ENCODE measurements around the gene FSTL4. TPM values are rescaled to one million over a fixed set of nuclear protein-coding genes. Genes with fewer than 3 reads are reported as not detected.

FSTL4 gene
- total and polyA plus RNA-seq, 2 donors (not counting 1 experiment from before 2014, with no cell fraction given): 0.31 to 6.7 TPM

GRCh38 chr5:133284306-133284705, 328.0 kb downstream of the FSTL4 start:
- Histone ChIP-seq H3K9ac (ENCODE audit: low read length) (no peak overlapping the region), H3K9me3 (ENCODE audit: control extremely low read depth in 1 of 3, control insufficient read depth in 2 of 3, insufficient read depth in 1 of 3, low read length in 2 of 3) (no peaks in the 10 kb centered on the region), H2AFZ (ENCODE audit: insufficient read depth, low read depth, low read length, poor library complexity, severe bottlenecking) (no peak overlapping the region), H3K27ac (ENCODE audit: low read length in 2 of 2) (no peak overlapping the region), H3K36me3 (replicated peaks in 1 of 2; ENCODE audit: control extremely low read depth in 1 of 2, control insufficient read depth in 1 of 2, extremely low read depth in 1 of 2, insufficient read depth in 2 of 2, low read length in 1 of 2) (no peaks in the 10 kb centered on the region), H3K79me2 (ENCODE audit: control insufficient read depth, insufficient read depth, low read length) (no peaks in the 10 kb centered on the region), H3K4me3 (ENCODE audit: control extremely low read depth in 1 of 5, extremely low read depth in 1 of 5, insufficient read depth in 1 of 5, low read depth in 2 of 5, low read length in 4 of 5) (no peak overlapping the region), H3K27me3 (replicated peaks in 1 of 4; ENCODE audit: control extremely low read depth in 1 of 4, control insufficient read depth in 3 of 4, insufficient read depth in 4 of 4, low read length in 3 of 4) (no peaks in the 10 kb centered on the region), H3K4me2 (replicated peaks; ENCODE audit: low read depth, low read length, poor library complexity, severe bottlenecking) (no peak overlapping the region), H4K20me1 (ENCODE audit: control insufficient read depth, insufficient read depth, low read length, poor library complexity, severe bottlenecking) (no peaks in the 10 kb centered on the region), H3K4me1 (ENCODE audit: control insufficient read depth in 2 of 2, insufficient read depth in 2 of 2, low read length in 2 of 2) (no peaks in the 10 kb centered on the region)
- Mint-ChIP-seq H3K27me3 (no peaks in the 10 kb centered on the region), H3K4me1 (no peaks in the 10 kb centered on the region), H3K9me3 (ENCODE audit: insufficient read depth) (no peaks in the 10 kb centered on the region), H3K27ac (no peak overlapping the region), H3K4me3 (no peak overlapping the region)
- CTCF ChIA-PET: no interaction called here
- 88% methylated on average over 2 of the region's 3 CpGs for WGBS (ENCODE audit: insufficient coverage)
- intact Hi-C loops (cut with micrococcal nuclease): no loop called here
- ATAC-seq (ENCODE audit: low read depth) (no peak), DNase-seq (no peak)
- TF ChIP-seq CTCF (IDR thresholded peaks at IDR 0.05) (no peak), EZH2 (IDR thresholded peaks at IDR 0.05; ENCODE audit: borderline replicate concordance, insufficient read depth, low read depth, low read length, poor library complexity, severe bottlenecking) (no peak)
- POLR2A ChIA-PET: no interaction called here

GRCh38 chr5:133278317-133278716, 334.0 kb downstream of the FSTL4 start:
- Histone ChIP-seq H2AFZ (ENCODE audit: insufficient read depth, low read depth, low read length, poor library complexity, severe bottlenecking) (no peak overlapping the region), H3K79me2 (ENCODE audit: control insufficient read depth, insufficient read depth, low read length) (no peaks in the 10 kb centered on the region), H3K4me1 (ENCODE audit: control insufficient read depth in 2 of 2, insufficient read depth in 2 of 2, low read length in 2 of 2) (no peaks in the 10 kb centered on the region), H3K9ac (ENCODE audit: low read length) (no peak overlapping the region), H3K27ac (ENCODE audit: low read length in 2 of 2) (no peak overlapping the region), H3K4me2 (replicated peaks; ENCODE audit: low read depth, low read length, poor library complexity, severe bottlenecking) (no peak overlapping the region), H4K20me1 (ENCODE audit: control insufficient read depth, insufficient read depth, low read length, poor library complexity, severe bottlenecking) (no peaks in the 10 kb centered on the region), H3K36me3 (replicated peaks in 1 of 2; ENCODE audit: control extremely low read depth in 1 of 2, control insufficient read depth in 1 of 2, extremely low read depth in 1 of 2, insufficient read depth in 2 of 2, low read length in 1 of 2) (no peaks in the 10 kb centered on the region), H3K4me3 (ENCODE audit: control extremely low read depth in 1 of 5, extremely low read depth in 1 of 5, insufficient read depth in 1 of 5, low read depth in 2 of 5, low read length in 4 of 5) (no peak overlapping the region), H3K27me3 (replicated peaks in 1 of 4; ENCODE audit: control extremely low read depth in 1 of 4, control insufficient read depth in 3 of 4, insufficient read depth in 4 of 4, low read length in 3 of 4) (no peaks in the 10 kb centered on the region), H3K9me3 (ENCODE audit: control extremely low read depth in 1 of 3, control insufficient read depth in 2 of 3, insufficient read depth in 1 of 3, low read length in 2 of 3) (no peaks in the 10 kb centered on the region)
- H3K27ac Mint-ChIP-seq: no peak overlapping the region
- ChIA-PET CTCF (no interaction called here), POLR2A (no interaction called here)
- DNase-seq (no peak), ATAC-seq (ENCODE audit: low read depth) (no peak)
- H3K4me1 Mint-ChIP-seq: no peaks in the 10 kb centered on the region
- H3K27me3 Mint-ChIP-seq: no peaks in the 10 kb centered on the region
- H3K4me3 Mint-ChIP-seq: no peak overlapping the region
- intact Hi-C loops (cut with micrococcal nuclease): no loop called here
- WGBS (ENCODE audit: insufficient coverage): 89% methylated on average over 4 of the region's 4 CpGs
- H3K9me3 Mint-ChIP-seq (ENCODE audit: insufficient read depth): no peaks in the 10 kb centered on the region
- TF ChIP-seq EZH2 (IDR thresholded peaks at IDR 0.05; ENCODE audit: borderline replicate concordance, insufficient read depth, low read depth, low read length, poor library complexity, severe bottlenecking) (no peak), CTCF (IDR thresholded peaks at IDR 0.05) (no peak)

Measured in B cell (primary cell).